Measurements from ENCODE around the gene PLCB3. TPM values are rescaled to one million over a fixed set of nuclear protein-coding genes. Genes with fewer than 3 reads are reported as not detected.
A peak's percentile ranks its signal among the peaks of the same experiment; 100 is the strongest.
"Not testable (repeated sequence)": the region's sequence is repeated elsewhere in the genome, so short reads cannot be mapped to it uniquely, and the experiment has no call there.

The PLCB3 gene
- polyA plus RNA-seq, 1 experiment: 11.7 TPM

GRCh38 chr11:64306876-64307622 is 55.7 kb downstream of the PLCB3 start:
- H3K4me3 ChIP-seq (ENCODE audit: low read depth, low read length): peak overlapping the region; percentile 76

GRCh38 chr11:64307795-64308194 is 56.5 kb downstream of the PLCB3 start:
- CTCF ChIA-PET; H3K27me3 ChIP-seq (ENCODE audit: control insufficient read depth, insufficient read depth, low read length); H3K4me3 ChIP-seq (ENCODE audit: low read depth, low read length); H3K9me3 ChIP-seq (ENCODE audit: control insufficient read depth, insufficient read depth, low read length); POLR2A ChIA-PET; DNase-seq (ENCODE audit: low read depth, low spot score); H3K27ac ChIP-seq (ENCODE audit: low read depth, low read length): not testable (repeated sequence)

More at GRCh38 chr11:64306876-64307622, 55.7 kb downstream of the PLCB3 start:
- H3K27ac ChIP-seq (ENCODE audit: low read depth, low read length): no peak overlapping the region
- no peak for DNase-seq (ENCODE audit: low read depth, low spot score)
- H3K9me3 ChIP-seq (ENCODE audit: control insufficient read depth, insufficient read depth, low read length): no peaks in the 10 kb centered on the region; the same call in 1 of the 2 replicates
- no peak for TF ChIP-seq CTCF (IDR thresholded peaks at IDR 0.05; ENCODE audit: low read depth, low read length)
- H3K27me3 ChIP-seq (ENCODE audit: control insufficient read depth, insufficient read depth, low read length): no peaks in the 10 kb centered on the region
- CTCF ChIA-PET: interaction anchor here (0.6 kb wide), 1 partner anchor 48 kb away, joined by 6 read pairs; no protein-coding TSS in a partner anchor
- POLR2A ChIA-PET: interaction anchor here (0.5 kb wide), 1 partner anchor 32 kb away, joined by 7 read pairs; no protein-coding TSS in a partner anchor

GRCh38 chr11:64312947-64313346 is 61.6 kb downstream of the PLCB3 start:
- Histone ChIP-seq H3K27me3 (ENCODE audit: control insufficient read depth, insufficient read depth, low read length) (no peaks in the 10 kb centered on the region), H3K27ac (ENCODE audit: low read depth, low read length) (no peak overlapping the region), H3K4me3 (ENCODE audit: low read depth, low read length) (no peak overlapping the region), H3K9me3 (ENCODE audit: control insufficient read depth, insufficient read depth, low read length) (no peaks in the 10 kb centered on the region; the same call in 1 of the 2 replicates)
- no peak for TF ChIP-seq CTCF (IDR thresholded peaks at IDR 0.05; ENCODE audit: low read depth, low read length)
- CTCF ChIA-PET: interaction anchor here (1.4 kb wide), 1 partner anchor 42 kb away, joined by 4 read pairs; no protein-coding TSS in a partner anchor
- no peak for DNase-seq (ENCODE audit: low read depth, low spot score)
- POLR2A ChIA-PET: no interaction called here

GRCh38 chr11:64313491-64314145 is 62.3 kb downstream of the PLCB3 start:
- no peaks in the 10 kb centered on the region for H3K27me3 ChIP-seq (ENCODE audit: control insufficient read depth, insufficient read depth, low read length)
- H3K9me3 ChIP-seq (ENCODE audit: control insufficient read depth, insufficient read depth, low read length): no peaks in the 10 kb centered on the region; the same call in 1 of the 2 replicates
- TF ChIP-seq CTCF (IDR thresholded peaks at IDR 0.05; ENCODE audit: low read depth, low read length): no peak
- no peak overlapping the region for H3K27ac ChIP-seq (ENCODE audit: low read depth, low read length)
- ChIA-PET CTCF (interaction anchor here (1.4 kb wide), 1 partner anchor 41 kb away, joined by 4 read pairs; no protein-coding TSS in a partner anchor), POLR2A (no interaction called here)
- no peak for DNase-seq (ENCODE audit: low read depth, low spot score)
- no peak overlapping the region for H3K4me3 ChIP-seq (ENCODE audit: low read depth, low read length)

GRCh38 chr11:64314146-64314804 is 62.9 kb downstream of the PLCB3 start:
- ChIA-PET CTCF (interaction anchor here (1.4 kb wide), 1 partner anchor 40 kb away, joined by 4 read pairs; no protein-coding TSS in a partner anchor), POLR2A (no interaction called here)
- TF ChIP-seq CTCF (IDR thresholded peaks at IDR 0.05; ENCODE audit: low read depth, low read length): peak; percentile 37; the same call in 1 of the 2 replicates
- no peak for DNase-seq (ENCODE audit: low read depth, low spot score)
- Histone ChIP-seq H3K4me3 (ENCODE audit: low read depth, low read length) (no peak overlapping the region), H3K27ac (ENCODE audit: low read depth, low read length) (no peak overlapping the region), H3K27me3 (ENCODE audit: control insufficient read depth, insufficient read depth, low read length) (no peaks in the 10 kb centered on the region), H3K9me3 (ENCODE audit: control insufficient read depth, insufficient read depth, low read length) (no peaks in the 10 kb centered on the region; the same call in 1 of the 2 replicates)

All from AG04450 (cell line).